H1 (cell line): ENCODE measurements around the gene RABEP1. TPM values are rescaled to one million over a fixed set of nuclear protein-coding genes. Genes with fewer than 3 reads are reported as not detected.

Experiments
- CHD7 ChIP-seq: fragments of 300-600 bp; sonication (generic); IDR thresholded peaks from 2 replicates; pipeline ENCODE4 v1.7.1; 2012; ENCODE audit warnings: low read length, moderate library complexity, mild to moderate bottlenecking, inconsistent platforms; ENCODE audit not compliant: insufficient replicate concordance
- CTBP2 ChIP-seq: IDR thresholded peaks from 2 replicates; pipeline ENCODE4 v1.7.0; 2011; ENCODE audit warnings: borderline replicate concordance, mild to moderate bottlenecking, moderate library complexity, mixed read lengths, low read length; ENCODE audit not compliant: insufficient read depth, insufficient read length
- CTCF ChIP-seq, 3 experiments: IDR thresholded peaks; 1 replicate in 2 of 3; 2 replicates in 1 of 3; pipeline versions ENCODE4 v1.5.1 to v1.6.1; 2011; ENCODE audit warnings: low read length in 3 of 3, mild to moderate bottlenecking in 3 of 3, inconsistent platforms in 2 of 3, low read depth in 1 of 3, moderate library complexity in 1 of 3; ENCODE audit not compliant: insufficient read depth in 1 of 3; ENCODE audit errors: control extremely low read depth in 1 of 3
- SIX5 ChIP-seq: IDR thresholded peaks from 2 replicates; pipeline ENCODE4 v1.6.1; 2011; ENCODE audit warnings: mild to moderate bottlenecking, low read depth, low read length
- SP4 ChIP-seq: IDR thresholded peaks from 2 replicates; pipeline ENCODE4 v1.6.1; 2012; ENCODE audit warnings: low read length, inconsistent platforms
- polyA plus RNA-seq, 7 experiments: library from polyadenylated mRNA; depleted of rRNA in 3 of 7; stranded (reverse) in 5 of 7; unstranded in 2 of 7; fragments of >200 nt in 5 of 7; fragments of 200-250 nt in 2 of 7; gene quantifications; 1 replicate in 5 of 7; 2 replicates in 1 of 7; 4 replicates in 1 of 7; pipeline versions ENCODE4 v1.2.1 to v1.2.3, GENCODE V29; 2011 to 2013; ENCODE audit warnings: missing spikeins in 2 of 7, mixed read lengths in 2 of 7
- total RNA-seq: library from RNA; stranded (reverse); fragmentation: NEBNext Ultra II Directional; extraction: Animal tissue kit (Norgen Biotek cat#: 25700); gene quantifications from 2 replicates; pipeline ENCODE4 v1.2.1, GENCODE V29; 2021

RABEP1 gene
- total and polyA plus RNA-seq, 2 of the 8 experiments (the other 6 are each of a cell fraction or from before 2014, with no cell fraction given): 8.5 to 52.3 TPM

- TF ChIP-seq CHD7 (no peak), CTBP2 (no peak), SIX5 (no peak), CTCF (IDR thresholded peaks at IDR 0.05; ENCODE audit: control extremely low read depth in 1 of 3, insufficient read depth in 1 of 3, low read depth in 1 of 3, low read length in 3 of 3) (no peak), SP4 (no peak)
These were observed 80.2 kb downstream of the RABEP1 start (continued) for GRCh38 chr17:5362162-5362811.
